SU-DHL-6 (cell line): Measurements from ENCODE around the gene CDH23.

Experiments
- EZH2phosphoT487 ChIP-seq: fragments of 200-600 bp; sonication (generic), shearing (Covaris generic); conservative IDR thresholded peaks from 2 replicates; pipeline ENCODE4 v1.6.1; 2018; ENCODE audit warnings: mild to moderate bottlenecking, antibody characterized with exemption, low read length, moderate library complexity, mixed read lengths
- TF ChIP-seq, protein P1 (sequence below): fragments of 200-600 bp; sonication (generic); IDR thresholded peaks from one replicate; pipeline ENCODE4 v1.5.1; 2017; ENCODE audit warnings: antibody characterized with exemption, mild to moderate bottlenecking, low read length, moderate library complexity; ENCODE audit not compliant: insufficient read depth, poor library complexity, severe bottlenecking

DNA sequence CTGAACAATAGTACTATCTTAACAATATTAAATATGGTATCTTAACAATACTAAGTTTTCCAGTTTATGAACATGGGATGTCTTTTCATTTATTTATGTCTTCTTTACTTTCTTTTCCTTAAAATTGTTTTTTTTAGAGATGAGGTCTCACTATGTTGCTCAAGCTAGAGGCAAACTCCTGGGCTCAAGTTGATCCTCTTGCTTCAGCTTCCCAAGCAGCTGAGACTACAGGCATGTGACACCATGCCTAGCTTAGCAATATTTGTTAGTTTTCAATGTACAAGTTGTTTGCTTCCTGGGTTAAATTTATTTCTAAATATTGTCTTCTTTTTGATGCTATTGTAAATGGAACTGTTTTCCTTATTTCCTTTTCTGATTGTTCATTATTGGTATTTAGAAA is 16.9 kb downstream of the CDH23 start:
- TF ChIP-seq, protein P1, sequence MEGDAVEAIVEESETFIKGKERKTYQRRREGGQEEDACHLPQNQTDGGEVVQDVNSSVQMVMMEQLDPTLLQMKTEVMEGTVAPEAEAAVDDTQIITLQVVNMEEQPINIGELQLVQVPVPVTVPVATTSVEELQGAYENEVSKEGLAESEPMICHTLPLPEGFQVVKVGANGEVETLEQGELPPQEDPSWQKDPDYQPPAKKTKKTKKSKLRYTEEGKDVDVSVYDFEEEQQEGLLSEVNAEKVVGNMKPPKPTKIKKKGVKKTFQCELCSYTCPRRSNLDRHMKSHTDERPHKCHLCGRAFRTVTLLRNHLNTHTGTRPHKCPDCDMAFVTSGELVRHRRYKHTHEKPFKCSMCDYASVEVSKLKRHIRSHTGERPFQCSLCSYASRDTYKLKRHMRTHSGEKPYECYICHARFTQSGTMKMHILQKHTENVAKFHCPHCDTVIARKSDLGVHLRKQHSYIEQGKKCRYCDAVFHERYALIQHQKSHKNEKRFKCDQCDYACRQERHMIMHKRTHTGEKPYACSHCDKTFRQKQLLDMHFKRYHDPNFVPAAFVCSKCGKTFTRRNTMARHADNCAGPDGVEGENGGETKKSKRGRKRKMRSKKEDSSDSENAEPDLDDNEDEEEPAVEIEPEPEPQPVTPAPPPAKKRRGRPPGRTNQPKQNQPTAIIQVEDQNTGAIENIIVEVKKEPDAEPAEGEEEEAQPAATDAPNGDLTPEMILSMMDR: no peak
- TF ChIP-seq EZH2phosphoT487: no peak
